A549 (cell line): ENCODE data around the gene ZNF70. TPM values are rescaled to one million over a fixed set of nuclear protein-coding genes. Genes with fewer than 3 reads are reported as not detected.
A peak's percentile ranks its signal among the peaks of the same experiment; 100 is the strongest.

ENCODE experiments used
- ATAC-seq, 2 experiments: fragments of 200-7000 bp in 1 of 2; fragments of >200 bp in 1 of 2; cut with Nextera tagmentation in 1 of 2; cut with Tn5 transposase in 1 of 2; 3 replicates each; pipeline versions ENCODE4 v1.8.0 to v1.9.1; 2018 to 2020; ENCODE audit warnings: mild to moderate bottlenecking in 1 of 2, moderate library complexity in 1 of 2
- CTCF ChIA-PET: fragments of 300-600 bp; sonication (Branson Sonifier 250); formaldehyde crosslinking; extraction: SDS; loops from one replicate; lab custom pipeline; 2021; ENCODE audit warnings: antibody characterized with exemption, inconsistent platforms; lab: Yijun Ruan, JAX
- POLR2A ChIA-PET: fragments of 350-600 bp; formaldehyde crosslinking; extraction: SDS; loops from one replicate; lab custom pipeline; 2021; ENCODE audit warnings: antibody characterized with exemption, inconsistent platforms; lab: Yijun Ruan, JAX
- DNase-seq, 2 experiments: peaks; one replicate each; pipeline versions ENCODE4 v3.0.0 to v3.0.0-alpha.2; 2011 to 2016; ENCODE audit warnings: low read depth in 1 of 2, low spot score in 1 of 2
- FAIRE-seq: peaks from 2 replicates; lab custom pipeline; 2011; peaks lifted over from hg19 to GRCh38; lab: Jason Lieb, UNC
- H3K27ac ChIP-seq, 2 experiments: fragments of >200 bp; sonication (Bioruptor Twin); formaldehyde crosslinking; 3 replicates each; pipeline ENCODE4 v1.5.1; 2016 to 2017
- H3K4me1 ChIP-seq: fragments of >200 bp; sonication (Bioruptor Twin); formaldehyde crosslinking; 3 replicates; pipeline ENCODE4 v1.6.1; 2016
- H3K4me2 ChIP-seq: fragments of >200 bp; sonication (Bioruptor Twin); formaldehyde crosslinking; 3 replicates; pipeline ENCODE4 v1.6.1; 2016
- H3K4me3 ChIP-seq: fragments of >200 bp; sonication (Bioruptor Twin); formaldehyde crosslinking; 3 replicates; pipeline ENCODE4 v1.5.1; 2016
- H3K9me3 ChIP-seq: fragments of >200 bp; sonication (Bioruptor Twin); formaldehyde crosslinking; 3 replicates; pipeline ENCODE4 v1.6.1; 2016
- BHLHE40 ChIP-seq: IDR thresholded peaks from 2 replicates; pipeline ENCODE4 v1.6.1; 2012; ENCODE audit warnings: low read depth, low read length, inconsistent platforms
- CEBPB ChIP-seq, 2 experiments: fragments of >200 bp in 1 of 2; sonication (Bioruptor Twin) in 1 of 2; formaldehyde crosslinking in 1 of 2; IDR thresholded peaks; 2 replicates each; pipeline ENCODE4 v1.6.1; 2012 to 2016
- CHD4 ChIP-seq: fragments of 200-600 bp; sonication (generic); IDR thresholded peaks from 2 replicates; pipeline ENCODE4 v1.6.1; 2016; ENCODE audit warnings: antibody characterized with exemption, mild to moderate bottlenecking, borderline replicate concordance
- EHF ChIP-seq: fragments of 250-450 bp; sonication (Bioruptor Pico); IDR thresholded peaks from 2 replicates; pipeline ENCODE4 v1.5.0; 2020; ENCODE audit warnings: mild to moderate bottlenecking
- EP300 ChIP-seq, 2 experiments: fragments of >200 bp; sonication (Bioruptor Twin); formaldehyde crosslinking; IDR thresholded peaks; 2 replicates in 1 of 2; 3 replicates in 1 of 2; pipeline ENCODE4 v1.6.1; 2016 to 2017
- FOSL2 ChIP-seq, 2 experiments: fragments of 450-650 bp in 1 of 2; fragments of >200 bp in 1 of 2; sonication (Bioruptor Twin) in 1 of 2; formaldehyde crosslinking; IDR thresholded peaks; 2 replicates each; pipeline versions ENCODE4 v1.5.0 to v1.6.1; 2016 to 2020; ENCODE audit warnings: mild to moderate bottlenecking in 1 of 2, moderate library complexity in 1 of 2
- HDAC2 ChIP-seq: fragments of 200-600 bp; sonication (generic); IDR thresholded peaks from 2 replicates; pipeline ENCODE4 v1.6.1; 2016
- HEYL ChIP-seq: fragments of 250-450 bp; sonication (Bioruptor Pico); IDR thresholded peaks from 2 replicates; pipeline ENCODE4 v1.8.0; 2021; ENCODE audit warnings: mild to moderate bottlenecking, moderate library complexity
- HOXB13 ChIP-seq: fragments of 250-450 bp; sonication (Bioruptor Pico); IDR thresholded peaks from 2 replicates; pipeline ENCODE4 v1.5.0; 2020; ENCODE audit warnings: low read depth, mild to moderate bottlenecking, moderate library complexity
- JUN ChIP-seq, 2 experiments: fragments of >200 bp; sonication (Bioruptor Twin); formaldehyde crosslinking; IDR thresholded peaks; 2 replicates in 1 of 2; 3 replicates in 1 of 2; pipeline ENCODE4 v1.6.1; 2016 to 2017
- JUNB ChIP-seq: fragments of >200 bp; sonication (Bioruptor Twin); formaldehyde crosslinking; IDR thresholded peaks from 2 replicates; pipeline ENCODE4 v1.6.1; 2016
- MAFK ChIP-seq: fragments of 450-650 bp; IDR thresholded peaks from 2 replicates; pipeline ENCODE4 v1.6.1; 2014; ENCODE audit not compliant: partially characterized antibody
- NPAS2 ChIP-seq: fragments of 250-450 bp; sonication (Bioruptor Pico); IDR thresholded peaks from 2 replicates; pipeline ENCODE4 v1.8.0; 2022; ENCODE audit warnings: mild to moderate bottlenecking, moderate library complexity, borderline replicate concordance
- PHF8 ChIP-seq: fragments of 200-600 bp; sonication (generic); IDR thresholded peaks from 2 replicates; pipeline ENCODE4 v1.6.1; 2016; ENCODE audit warnings: low read depth, mild to moderate bottlenecking, antibody characterized with exemption, moderate library complexity, borderline replicate concordance
- POLR2A ChIP-seq: IDR thresholded peaks from 2 replicates; pipeline ENCODE4 v1.6.1; 2012; ENCODE audit warnings: mild to moderate bottlenecking, low read length
- ZC3H11A ChIP-seq: fragments of 450-650 bp; IDR thresholded peaks from 2 replicates; pipeline ENCODE4 v1.6.1; 2014; ENCODE audit warnings: antibody characterized with exemption, mild to moderate bottlenecking
- ZFP36 ChIP-seq: fragments of 450-650 bp; IDR thresholded peaks from 2 replicates; pipeline ENCODE4 v1.6.1; 2014; ENCODE audit warnings: borderline replicate concordance; ENCODE audit not compliant: partially characterized antibody
- ZSCAN20 ChIP-seq: fragments of 250-450 bp; sonication (Bioruptor Pico); IDR thresholded peaks from 2 replicates; pipeline ENCODE4 v1.8.0; 2022; ENCODE audit warnings: mild to moderate bottlenecking, moderate library complexity
- WGBS: methylation state at CpG from one replicate; pipeline ENCODE4 v1.1.6; 2017; ENCODE audit errors: missing lambda C conversion rate; 5-methylcytosine and 5-hydroxymethylcytosine counted together
- polyA plus RNA-seq, 4 experiments: library from polyadenylated mRNA; depleted of rRNA in 3 of 4; stranded (reverse); fragments of >200 nt; fragmentation: RNase III in 1 of 4; extraction: RNeasy Plus Mini Kit Qiagen cat#74134 plus additional on column Dnase treatment in 1 of 4; gene quantifications; 2 replicates in 3 of 4; 3 replicates in 1 of 4; pipeline ENCODE4 v1.2.3, GENCODE V29; 2011 to 2017
- TF ChIP-seq, protein P1 (sequence below): fragments of 450-650 bp; IDR thresholded peaks from 2 replicates; pipeline ENCODE4 v1.6.1; 2014; ENCODE audit warnings: antibody characterized with exemption
- TF ChIP-seq, protein P2 (sequence below): IDR thresholded peaks from 2 replicates; pipeline ENCODE4 v1.6.1; 2012
- TF ChIP-seq, protein P3 (sequence below): IDR thresholded peaks from 2 replicates; pipeline ENCODE4 v1.6.1; 2012
- TF ChIP-seq, protein P4 (sequence below): IDR thresholded peaks from 2 replicates; pipeline ENCODE4 v1.6.1; 2012; ENCODE audit warnings: low read depth, borderline replicate concordance
- TF ChIP-seq, protein P5 (sequence below): fragments of 150-350 bp; IDR thresholded peaks from 2 replicates; pipeline ENCODE4 v1.6.1; 2014; ENCODE audit warnings: low read depth, mild to moderate bottlenecking, low read length
- TF ChIP-seq, protein P6 (sequence below): fragments of >200 bp; sonication (Bioruptor Twin); formaldehyde crosslinking; IDR thresholded peaks from 3 replicates; pipeline ENCODE4 v1.6.1; 2016
- TF ChIP-seq, protein P7 (sequence below): fragments of >200 bp; sonication (Bioruptor Twin); formaldehyde crosslinking; IDR thresholded peaks from 3 replicates; pipeline ENCODE4 v1.5.1; 2016

The ZNF70 gene
- polyA plus RNA-seq, 2 of the 4 experiments (the other 2 are of a cell fraction) = 0.88 to 1.2 TPM

DNA sequence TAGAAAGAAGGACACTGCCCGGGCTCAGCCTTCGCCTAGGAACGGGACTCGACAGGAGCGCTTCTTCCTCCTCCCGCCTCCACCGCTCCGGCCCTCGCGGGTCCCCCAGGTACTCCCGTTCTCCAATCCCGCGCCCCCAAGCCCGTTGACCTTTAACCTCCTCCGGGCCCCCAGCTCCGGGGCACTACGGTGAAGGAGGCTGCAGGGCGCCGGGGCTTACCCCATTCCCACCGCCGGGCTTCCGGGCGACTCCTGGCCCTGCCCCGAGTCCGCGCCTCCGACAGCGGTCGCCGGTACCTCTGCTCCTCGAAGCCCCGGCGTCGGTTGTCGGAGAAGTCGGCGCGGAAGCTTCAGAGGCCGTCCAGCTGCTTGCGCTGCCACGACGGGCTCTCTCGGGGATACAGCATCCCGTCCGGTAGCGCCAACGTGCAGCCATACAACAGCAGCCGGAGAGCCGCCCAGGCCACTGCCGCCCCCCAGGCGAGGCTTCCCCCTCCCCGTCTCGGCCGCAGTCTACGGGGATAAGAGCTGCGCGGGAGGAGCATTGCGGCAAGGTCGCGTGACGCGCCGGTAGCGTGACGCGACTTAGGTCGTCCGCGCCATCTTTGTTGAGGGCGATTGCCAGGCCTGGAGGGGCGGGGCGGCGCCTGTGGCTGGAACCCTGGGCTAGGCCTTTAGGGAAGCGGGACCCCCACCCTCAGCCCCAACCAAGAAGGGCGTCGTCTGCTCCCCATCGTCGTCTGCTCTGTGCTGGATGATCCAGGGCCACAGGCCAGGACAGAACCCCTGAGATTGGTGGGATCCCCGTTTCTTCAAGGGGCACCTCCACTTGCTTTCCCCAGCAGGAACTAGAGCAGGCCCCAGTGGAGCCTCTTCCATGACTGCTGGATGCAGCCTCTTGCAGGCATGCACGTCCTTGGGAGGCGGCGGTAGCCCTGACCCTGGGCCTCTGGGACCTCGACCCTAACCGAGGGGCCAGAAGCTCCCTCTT lies 33.8 kb downstream of the ZNF70 start:
- WGBS = under 1% methylated on average over 19 of the region's 84 CpGs
- ChIA-PET POLR2A (interaction anchor here (0.7 kb wide), 1 partner anchor 11 kb away, joined by 5 read pairs; no protein-coding TSS in a partner anchor), CTCF (interaction anchor here (0.7 to 1.0 kb wide), 2 partner anchors 130 to 133 kb away, joined by 3 read pairs; no protein-coding TSS in a partner anchor)
- no peak for FAIRE-seq
- peak; percentile 95 to 97 for ATAC-seq
- Histone ChIP-seq H3K4me2 (peak overlapping the region; percentile 69), H3K9me3 (no peaks in the 10 kb centered on the region), H3K4me1 (no peaks in the 10 kb centered on the region; the same call in 2 of the 3 replicates), H3K4me3 (peak overlapping the region; percentile 69), H3K27ac (peak overlapping the region; percentile 79 to 95)
- no peak for TF ChIP-seq FOSL2 (IDR thresholded peaks at IDR 0.05)
- no peak for TF ChIP-seq FOSL2 (CRISPR knock-in tag; IDR thresholded peaks at IDR 0.05)
- TF ChIP-seq, protein P1, sequence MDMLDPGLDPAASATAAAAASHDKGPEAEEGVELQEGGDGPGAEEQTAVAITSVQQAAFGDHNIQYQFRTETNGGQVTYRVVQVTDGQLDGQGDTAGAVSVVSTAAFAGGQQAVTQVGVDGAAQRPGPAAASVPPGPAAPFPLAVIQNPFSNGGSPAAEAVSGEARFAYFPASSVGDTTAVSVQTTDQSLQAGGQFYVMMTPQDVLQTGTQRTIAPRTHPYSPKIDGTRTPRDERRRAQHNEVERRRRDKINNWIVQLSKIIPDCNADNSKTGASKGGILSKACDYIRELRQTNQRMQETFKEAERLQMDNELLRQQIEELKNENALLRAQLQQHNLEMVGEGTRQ = peak; percentile 85
- TF ChIP-seq PHF8 = peak; percentile 54; the same call in 1 of the 2 replicates
- peak; percentile 89 for TF ChIP-seq POLR2A
- peak in 1 of 2 experiments; percentile 67; a peak in 2 of 5 replicates for TF ChIP-seq JUN (IDR thresholded peaks at IDR 0.05)
- no peak for TF ChIP-seq HDAC2
- peak; percentile 68 for TF ChIP-seq BHLHE40
- TF ChIP-seq, protein P2, sequence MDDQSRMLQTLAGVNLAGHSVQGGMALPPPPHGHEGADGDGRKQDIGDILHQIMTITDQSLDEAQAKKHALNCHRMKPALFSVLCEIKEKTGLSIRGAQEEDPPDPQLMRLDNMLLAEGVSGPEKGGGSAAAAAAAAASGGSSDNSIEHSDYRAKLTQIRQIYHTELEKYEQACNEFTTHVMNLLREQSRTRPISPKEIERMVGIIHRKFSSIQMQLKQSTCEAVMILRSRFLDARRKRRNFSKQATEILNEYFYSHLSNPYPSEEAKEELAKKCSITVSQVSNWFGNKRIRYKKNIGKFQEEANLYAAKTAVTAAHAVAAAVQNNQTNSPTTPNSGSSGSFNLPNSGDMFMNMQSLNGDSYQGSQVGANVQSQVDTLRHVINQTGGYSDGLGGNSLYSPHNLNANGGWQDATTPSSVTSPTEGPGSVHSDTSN = no peak
- TF ChIP-seq, protein P3, sequence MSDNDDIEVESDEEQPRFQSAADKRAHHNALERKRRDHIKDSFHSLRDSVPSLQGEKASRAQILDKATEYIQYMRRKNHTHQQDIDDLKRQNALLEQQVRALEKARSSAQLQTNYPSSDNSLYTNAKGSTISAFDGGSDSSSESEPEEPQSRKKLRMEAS = peak; percentile 86
- TF ChIP-seq, protein P4, sequence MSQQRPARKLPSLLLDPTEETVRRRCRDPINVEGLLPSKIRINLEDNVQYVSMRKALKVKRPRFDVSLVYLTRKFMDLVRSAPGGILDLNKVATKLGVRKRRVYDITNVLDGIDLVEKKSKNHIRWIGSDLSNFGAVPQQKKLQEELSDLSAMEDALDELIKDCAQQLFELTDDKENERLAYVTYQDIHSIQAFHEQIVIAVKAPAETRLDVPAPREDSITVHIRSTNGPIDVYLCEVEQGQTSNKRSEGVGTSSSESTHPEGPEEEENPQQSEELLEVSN = peak; percentile 81
- no peak for TF ChIP-seq HOXB13 (CRISPR knock-in tag)
- DNase-seq = peak; percentile 76 to 88

DNA sequence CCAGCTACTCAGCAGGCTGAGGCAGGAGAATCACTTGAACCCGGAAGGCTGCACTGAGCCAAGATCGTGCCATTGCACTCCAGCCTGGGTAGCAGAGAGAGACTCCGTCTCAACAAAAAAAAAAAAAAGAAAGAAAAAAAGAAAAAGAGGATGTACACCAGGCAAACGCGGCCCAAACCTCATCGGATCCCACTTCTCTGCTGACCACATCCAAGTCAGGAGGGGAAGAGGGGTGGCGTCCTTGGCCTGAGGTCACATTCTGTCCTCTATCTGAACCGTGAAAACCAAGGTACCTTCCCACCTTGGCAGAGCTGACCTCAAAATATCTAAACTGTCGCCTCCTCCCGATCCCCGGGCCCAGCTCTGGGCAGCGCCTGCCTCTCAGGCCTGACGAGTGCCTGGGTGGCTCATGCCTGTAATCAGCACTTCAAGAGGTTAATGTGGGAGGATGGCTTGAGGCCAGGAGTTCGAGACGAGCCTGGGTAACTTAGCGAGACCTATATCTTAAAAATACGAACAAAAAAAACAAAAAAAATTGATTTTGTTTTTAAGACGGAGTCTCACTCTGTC lies 35.0 kb downstream of the ZNF70 start:
- Histone ChIP-seq H3K9me3 (no peaks in the 10 kb centered on the region), H3K27ac (no peak overlapping the region), H3K4me2 (peak overlapping the region; percentile 69)
- POLR2A ChIA-PET = no interaction called here
- ATAC-seq = no peak
- no peak for FAIRE-seq
- DNase-seq = no peak
- no peak for TF ChIP-seq HEYL (CRISPR knock-in tag)
- no peak for TF ChIP-seq NPAS2
- TF ChIP-seq CHD4 = no peak
- TF ChIP-seq JUNB = no peak
- no peak for TF ChIP-seq ZSCAN20 (CRISPR knock-in tag)
- no peak for TF ChIP-seq CEBPB (IDR thresholded peaks at IDR 0.05)
- no peak for TF ChIP-seq EP300 (IDR thresholded peaks at IDR 0.05)
- no peak for TF ChIP-seq JUN (IDR thresholded peaks at IDR 0.05)
- TF ChIP-seq, protein P5, sequence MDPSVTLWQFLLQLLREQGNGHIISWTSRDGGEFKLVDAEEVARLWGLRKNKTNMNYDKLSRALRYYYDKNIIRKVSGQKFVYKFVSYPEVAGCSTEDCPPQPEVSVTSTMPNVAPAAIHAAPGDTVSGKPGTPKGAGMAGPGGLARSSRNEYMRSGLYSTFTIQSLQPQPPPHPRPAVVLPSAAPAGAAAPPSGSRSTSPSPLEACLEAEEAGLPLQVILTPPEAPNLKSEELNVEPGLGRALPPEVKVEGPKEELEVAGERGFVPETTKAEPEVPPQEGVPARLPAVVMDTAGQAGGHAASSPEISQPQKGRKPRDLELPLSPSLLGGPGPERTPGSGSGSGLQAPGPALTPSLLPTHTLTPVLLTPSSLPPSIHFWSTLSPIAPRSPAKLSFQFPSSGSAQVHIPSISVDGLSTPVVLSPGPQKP = no peak
- TF ChIP-seq, protein P6, sequence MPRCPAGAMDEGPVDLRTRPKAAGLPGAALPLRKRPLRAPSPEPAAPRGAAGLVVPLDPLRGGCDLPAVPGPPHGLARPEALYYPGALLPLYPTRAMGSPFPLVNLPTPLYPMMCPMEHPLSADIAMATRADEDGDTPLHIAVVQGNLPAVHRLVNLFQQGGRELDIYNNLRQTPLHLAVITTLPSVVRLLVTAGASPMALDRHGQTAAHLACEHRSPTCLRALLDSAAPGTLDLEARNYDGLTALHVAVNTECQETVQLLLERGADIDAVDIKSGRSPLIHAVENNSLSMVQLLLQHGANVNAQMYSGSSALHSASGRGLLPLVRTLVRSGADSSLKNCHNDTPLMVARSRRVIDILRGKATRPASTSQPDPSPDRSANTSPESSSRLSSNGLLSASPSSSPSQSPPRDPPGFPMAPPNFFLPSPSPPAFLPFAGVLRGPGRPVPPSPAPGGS = no peak
- TF ChIP-seq, protein P7, sequence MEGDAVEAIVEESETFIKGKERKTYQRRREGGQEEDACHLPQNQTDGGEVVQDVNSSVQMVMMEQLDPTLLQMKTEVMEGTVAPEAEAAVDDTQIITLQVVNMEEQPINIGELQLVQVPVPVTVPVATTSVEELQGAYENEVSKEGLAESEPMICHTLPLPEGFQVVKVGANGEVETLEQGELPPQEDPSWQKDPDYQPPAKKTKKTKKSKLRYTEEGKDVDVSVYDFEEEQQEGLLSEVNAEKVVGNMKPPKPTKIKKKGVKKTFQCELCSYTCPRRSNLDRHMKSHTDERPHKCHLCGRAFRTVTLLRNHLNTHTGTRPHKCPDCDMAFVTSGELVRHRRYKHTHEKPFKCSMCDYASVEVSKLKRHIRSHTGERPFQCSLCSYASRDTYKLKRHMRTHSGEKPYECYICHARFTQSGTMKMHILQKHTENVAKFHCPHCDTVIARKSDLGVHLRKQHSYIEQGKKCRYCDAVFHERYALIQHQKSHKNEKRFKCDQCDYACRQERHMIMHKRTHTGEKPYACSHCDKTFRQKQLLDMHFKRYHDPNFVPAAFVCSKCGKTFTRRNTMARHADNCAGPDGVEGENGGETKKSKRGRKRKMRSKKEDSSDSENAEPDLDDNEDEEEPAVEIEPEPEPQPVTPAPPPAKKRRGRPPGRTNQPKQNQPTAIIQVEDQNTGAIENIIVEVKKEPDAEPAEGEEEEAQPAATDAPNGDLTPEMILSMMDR = no peak
- no peak for TF ChIP-seq ZFP36
- no peak for TF ChIP-seq MAFK
- TF ChIP-seq, protein P2 = no peak
- TF ChIP-seq ZC3H11A = no peak
- TF ChIP-seq EHF (CRISPR knock-in tag) = no peak
- TF ChIP-seq, all 56 proteins: peak for 0
- WGBS = 93% methylated on average over 15 of the region's 18 CpGs
- no peaks in the 10 kb centered on the region; the same call in 2 of the 3 replicates for H3K4me1 ChIP-seq
- CTCF ChIA-PET = no interaction called here
- H3K4me3 ChIP-seq = peak overlapping the region; percentile 69; the same call in 2 of the 3 replicates
